Trophoblast cell (in vitro differentiated cells and primary cell): ENCODE results near the gene OGT.

Experiments used
- DNase-seq, 2 donors: peaks; one replicate each; pipeline ENCODE4 v3.0.0-alpha.2; 2016
- H2AFZ ChIP-seq: 2 replicates; pipeline ENCODE4 v1.6.1; 2013; ENCODE audit warnings: low read length, moderate library complexity, mild to moderate bottlenecking; ENCODE audit not compliant: insufficient read depth, poor library complexity
- H2AK5ac ChIP-seq: 2 replicates; pipeline ENCODE4 v1.6.1; 2013; ENCODE audit warnings: mild to moderate bottlenecking, low read length
- H2BK120ac ChIP-seq: 2 replicates; pipeline ENCODE4 v1.6.1; 2013; ENCODE audit warnings: low read length, mild to moderate bottlenecking, moderate library complexity; ENCODE audit not compliant: insufficient read depth, poor library complexity
- H2BK12ac ChIP-seq: 2 replicates; pipeline ENCODE4 v1.6.1; 2013; ENCODE audit warnings: mild to moderate bottlenecking, low read length, moderate library complexity
- H2BK5ac ChIP-seq: 2 replicates; pipeline ENCODE4 v1.6.1; 2013; ENCODE audit warnings: low read length, low read depth, moderate library complexity, mild to moderate bottlenecking; ENCODE audit not compliant: poor library complexity
- H3K14ac ChIP-seq: 2 replicates; pipeline ENCODE4 v1.6.1; 2013; ENCODE audit warnings: mild to moderate bottlenecking, low read length
- H3K18ac ChIP-seq: 2 replicates; pipeline ENCODE4 v1.6.1; 2013; ENCODE audit warnings: mild to moderate bottlenecking, low read length
- H3K23ac ChIP-seq: 2 replicates; pipeline ENCODE4 v1.6.1; 2013; ENCODE audit warnings: low read length
- H3K27ac ChIP-seq: 2 replicates; pipeline ENCODE4 v1.5.1; 2013; ENCODE audit warnings: low read depth, mild to moderate bottlenecking, inconsistent platforms, low read length, moderate library complexity
- H3K27me3 ChIP-seq: 2 replicates; pipeline ENCODE4 v1.6.1; 2013; ENCODE audit warnings: inconsistent platforms, mild to moderate bottlenecking, low read length, moderate library complexity; ENCODE audit not compliant: insufficient read depth
- H3K36me3 ChIP-seq, 2 experiments: 1 replicate in 1 of 2; 2 replicates in 1 of 2; pipeline ENCODE4 v1.6.1; 2013; ENCODE audit warnings: low read length in 2 of 2, mild to moderate bottlenecking in 2 of 2, moderate library complexity in 1 of 2; ENCODE audit not compliant: insufficient read depth in 2 of 2, control insufficient read depth in 1 of 2
- H3K4ac ChIP-seq: 2 replicates; pipeline ENCODE4 v1.6.1; 2013; ENCODE audit warnings: low read depth, mild to moderate bottlenecking, low read length, moderate library complexity
- H3K4me1 ChIP-seq, 2 experiments: 1 replicate in 1 of 2; 2 replicates in 1 of 2; pipeline ENCODE4 v1.6.1; 2013; ENCODE audit warnings: low read length in 2 of 2, mild to moderate bottlenecking in 2 of 2, moderate library complexity in 1 of 2; ENCODE audit not compliant: insufficient read depth in 2 of 2, control insufficient read depth in 1 of 2
- H3K4me2 ChIP-seq: 2 replicates; pipeline ENCODE4 v1.6.1; 2013; ENCODE audit warnings: inconsistent platforms, mild to moderate bottlenecking, low read length, moderate library complexity
- H3K4me3 ChIP-seq: 2 replicates; pipeline ENCODE4 v1.5.1; 2013; ENCODE audit warnings: mild to moderate bottlenecking, low read depth, low read length, inconsistent platforms
- H3K79me1 ChIP-seq: one replicate; pipeline ENCODE4 v1.6.1; 2013; ENCODE audit warnings: low read length
- H3K79me2 ChIP-seq: 2 replicates; pipeline ENCODE4 v1.6.1; 2013; ENCODE audit warnings: low read length, mild to moderate bottlenecking; ENCODE audit not compliant: control insufficient read depth, insufficient read depth, poor library complexity
- H3K9ac ChIP-seq: 2 replicates; pipeline ENCODE4 v1.6.1; 2013; ENCODE audit warnings: mild to moderate bottlenecking, low read length
- H3K9me3 ChIP-seq: 2 replicates; pipeline ENCODE4 v1.6.1; 2013; ENCODE audit warnings: low read depth, mild to moderate bottlenecking, control low read depth, inconsistent platforms, low read length; ENCODE audit not compliant: insufficient read depth
- H4K12ac ChIP-seq: 2 replicates; pipeline ENCODE4 v1.6.1; 2013; ENCODE audit warnings: low read depth, mild to moderate bottlenecking, low read length, moderate library complexity
- H4K8ac ChIP-seq: 2 replicates; pipeline ENCODE4 v1.6.1; 2013; ENCODE audit warnings: low read depth, mild to moderate bottlenecking, low read length, moderate library complexity
- H4K91ac ChIP-seq: one replicate; pipeline ENCODE4 v1.6.1; 2013; ENCODE audit warnings: low read depth, mild to moderate bottlenecking, low read length, moderate library complexity
- WGBS: extraction: QIAGEN DNeasy Blood & Tissue Kit; methylation state at CpG from one replicate; pipeline ENCODE4 v1.1.7; 2013; ENCODE audit warnings: missing lambda C conversion rate; ENCODE audit not compliant: insufficient read length, insufficient coverage; ENCODE audit errors: extremely low coverage; 5-methylcytosine and 5-hydroxymethylcytosine counted together

OGT gene

DNA sequence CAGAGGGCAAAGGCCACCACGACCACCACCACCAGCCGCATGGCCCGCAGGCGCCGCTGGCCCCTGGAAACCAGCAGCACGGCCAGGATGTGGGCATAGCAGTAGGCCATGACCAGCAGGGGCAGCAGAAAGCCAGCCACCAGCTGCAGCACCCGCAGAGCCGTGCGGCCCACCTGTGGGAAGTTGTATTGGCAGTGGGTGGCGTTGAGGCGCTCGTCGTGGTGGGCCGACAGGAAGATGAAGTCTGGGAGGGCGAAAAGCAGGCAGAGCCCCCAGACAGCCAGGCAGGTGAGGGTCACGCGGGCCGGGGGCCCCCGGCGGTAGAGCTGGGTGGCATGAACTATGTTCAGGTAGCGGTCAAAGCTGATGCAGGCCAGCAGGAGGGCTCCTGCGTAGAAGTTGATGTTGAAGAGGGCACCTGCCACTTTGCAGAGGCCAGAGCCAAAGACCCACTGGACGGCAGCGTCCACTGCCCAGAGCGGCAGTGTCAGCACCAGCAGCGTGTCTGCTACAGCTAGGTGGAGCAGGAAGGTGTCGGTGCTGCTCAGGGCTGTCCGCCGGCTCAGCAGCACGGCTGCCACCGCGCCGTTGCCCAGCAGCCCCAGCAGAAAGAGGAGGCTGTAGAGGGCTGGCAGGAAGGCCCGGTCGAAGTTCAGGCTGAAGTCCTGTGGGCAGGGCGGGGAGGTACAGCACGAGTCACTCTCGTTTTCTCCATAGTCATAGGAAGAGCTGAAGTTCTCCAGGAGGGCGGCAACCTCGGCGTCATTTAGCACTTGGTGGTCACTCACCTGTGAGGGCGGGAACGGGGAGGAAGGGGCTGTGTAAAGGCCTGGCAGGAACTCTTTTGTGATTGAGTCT is 84.0 kb downstream of the OGT start:
- H3K4me1 ChIP-seq = no peaks in the 10 kb centered on the region
- H3K9ac ChIP-seq = no peak overlapping the region
- H2AFZ ChIP-seq = no peak overlapping the region
- H3K4ac ChIP-seq = no peak overlapping the region
- DNase-seq = no peak
- H3K79me2 ChIP-seq = no peaks in the 10 kb centered on the region
- H3K4me3 ChIP-seq = no peak overlapping the region
- H2AK5ac ChIP-seq = no peak overlapping the region
- no peak overlapping the region for H2BK5ac ChIP-seq
- no peak overlapping the region for H2BK120ac ChIP-seq
- no peak overlapping the region for H2BK12ac ChIP-seq
- H3K23ac ChIP-seq = no peak overlapping the region
- no peak overlapping the region for H4K12ac ChIP-seq
- no peak overlapping the region for H3K18ac ChIP-seq
- no peak overlapping the region for H4K8ac ChIP-seq
- H3K36me3 ChIP-seq = peaks cover 1 to 6% of the 10 kb centered on the region in 2 experiments
- H3K9me3 ChIP-seq = no peaks in the 10 kb centered on the region
- H3K4me2 ChIP-seq = no peak overlapping the region
- no peak overlapping the region for H3K27ac ChIP-seq
- H4K91ac ChIP-seq = no peak overlapping the region
- H3K27me3 ChIP-seq = no peaks in the 10 kb centered on the region
- whole genome bisulfite sequencing = no CpG with 5 or more reads among the region's 43 CpGs
- no peaks in the 10 kb centered on the region for H3K79me1 ChIP-seq
- no peak overlapping the region for H3K14ac ChIP-seq

DNA sequence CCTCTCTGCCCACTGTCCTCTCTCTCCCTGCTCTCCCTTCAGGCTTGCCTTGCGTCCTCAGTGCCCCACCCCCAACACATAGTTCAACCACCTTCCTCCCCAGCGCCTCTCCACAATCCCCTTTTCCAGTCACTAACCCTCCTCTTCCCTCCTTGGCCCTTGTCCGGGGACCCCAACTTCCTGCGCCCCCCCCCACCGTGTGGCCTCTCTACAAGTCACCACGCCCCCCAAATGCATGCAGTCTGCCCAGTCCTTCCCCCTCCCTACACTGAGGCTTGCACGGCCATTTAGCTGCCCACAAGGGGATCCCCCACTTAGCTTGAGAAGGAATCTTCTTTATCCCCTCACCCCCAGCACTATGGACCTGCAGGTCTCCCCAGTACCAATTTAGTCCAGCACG is 84.8 kb downstream of the OGT start:
- Histone ChIP-seq H3K18ac (no peak overlapping the region), H2BK12ac (no peak overlapping the region), H3K23ac (no peak overlapping the region), H4K8ac (no peak overlapping the region), H3K9ac (no peak overlapping the region), H4K12ac (no peak overlapping the region), H3K4me1 (peaks cover 0 to 3% of the 10 kb centered on the region in 2 experiments), H3K9me3 (no peaks in the 10 kb centered on the region), H3K4ac (no peak overlapping the region), H2AFZ (no peak overlapping the region), H3K36me3 (peaks cover 0 to under 1% of the 10 kb centered on the region in 2 experiments), H2BK120ac (no peak overlapping the region), H3K79me1 (no peaks in the 10 kb centered on the region), H2BK5ac (no peak overlapping the region), H3K27me3 (no peaks in the 10 kb centered on the region), H4K91ac (no peak overlapping the region), H3K4me3 (no peak overlapping the region), H3K4me2 (no peak overlapping the region), H3K79me2 (no peaks in the 10 kb centered on the region), H3K27ac (no peak overlapping the region), H3K14ac (no peak overlapping the region), H2AK5ac (no peak overlapping the region)
- DNase-seq = no peak
- no CpG with 5 or more reads among the region's 8 CpGs for WGBS

DNA sequence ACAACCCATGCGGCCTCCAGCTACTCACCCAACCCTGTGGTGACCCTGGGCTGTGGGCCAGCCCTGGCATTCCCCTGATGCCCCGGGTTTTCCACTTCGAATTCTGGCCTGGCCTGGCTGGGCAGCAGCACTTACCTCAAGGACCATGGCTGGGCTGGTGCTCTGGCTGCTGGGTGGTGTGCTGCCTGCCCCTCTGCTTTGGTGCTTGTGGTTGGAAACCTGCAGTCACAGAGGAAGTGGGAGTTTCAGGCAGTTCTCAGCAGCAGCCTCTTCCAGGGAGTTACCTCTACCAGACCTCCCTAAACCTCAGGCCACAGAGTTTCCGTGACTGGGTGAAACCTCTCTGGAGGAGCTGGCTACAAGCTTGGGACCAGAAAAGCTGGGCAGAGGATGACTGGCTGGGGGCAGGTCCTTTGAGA is 85.4 kb downstream of the OGT start, which contains the start of gene CXCR3:
CXCR3 (minus strand) TSS at position 209 of the 419 bp plus-strand sequence; CDS start at position 147, 62 bp downstream.
- H3K4me2 ChIP-seq = no peak within 1 kb of the TSS
- no CpG with 5 or more reads among the region's 4 CpGs for WGBS
- no peaks in the 10 kb centered on the region for H3K36me3 ChIP-seq
- DNase-seq = no peak
- no peak within 1 kb of the TSS for H2AFZ ChIP-seq
- no peaks in the 10 kb centered on the region for H3K9me3 ChIP-seq
- H4K91ac ChIP-seq = no peak within 1 kb of the TSS
- peaks cover 0 to 6% of the 10 kb centered on the region in 2 experiments for H3K4me1 ChIP-seq
- H3K27ac ChIP-seq = no peak within 1 kb of the TSS
- H3K9ac ChIP-seq = no peak within 1 kb of the TSS
- H3K23ac ChIP-seq = no peak within 1 kb of the TSS
- H3K4ac ChIP-seq = no peak within 1 kb of the TSS
- H3K4me3 ChIP-seq = no peak within 1 kb of the TSS
- H2BK5ac ChIP-seq = no peak within 1 kb of the TSS
- no peak within 1 kb of the TSS for H2BK12ac ChIP-seq
- no peak within 1 kb of the TSS for H3K14ac ChIP-seq
- H3K18ac ChIP-seq = no peak within 1 kb of the TSS
- H3K79me1 ChIP-seq = no peaks in the 10 kb centered on the region
- no peak within 1 kb of the TSS for H2BK120ac ChIP-seq
- no peak within 1 kb of the TSS for H2AK5ac ChIP-seq
- no peak within 1 kb of the TSS for H4K12ac ChIP-seq
- H4K8ac ChIP-seq = no peak within 1 kb of the TSS
- no peaks in the 10 kb centered on the region for H3K27me3 ChIP-seq
- H3K79me2 ChIP-seq = no peaks in the 10 kb centered on the region

DNA sequence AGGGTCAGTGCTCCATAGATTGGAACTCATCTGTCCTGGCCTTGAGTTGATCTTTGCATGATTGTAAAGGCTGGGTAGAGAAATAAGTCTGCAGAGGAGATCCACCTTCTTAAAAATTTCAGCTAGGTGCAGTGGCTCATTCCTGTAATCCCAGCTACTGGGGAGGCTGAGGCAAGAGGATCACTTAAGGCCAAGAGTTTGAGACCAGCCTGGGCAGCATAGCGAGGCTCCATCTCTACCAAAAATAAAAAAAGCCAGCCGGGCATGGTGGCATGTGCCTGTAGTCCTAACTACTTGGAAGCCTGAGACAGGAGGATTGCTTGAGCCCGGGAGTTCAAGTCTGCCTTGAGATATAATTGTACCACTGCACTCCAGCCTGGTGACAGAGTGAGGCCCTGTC is 85.9 kb downstream of the OGT start:
- no peaks in the 10 kb centered on the region for H3K36me3 ChIP-seq
- H3K27ac ChIP-seq = no peak overlapping the region
- H3K4me2 ChIP-seq = no peak overlapping the region
- H2BK12ac ChIP-seq = no peak overlapping the region
- no peak overlapping the region for H4K8ac ChIP-seq
- H3K14ac ChIP-seq = no peak overlapping the region
- peaks cover 0 to 7% of the 10 kb centered on the region in 2 experiments for H3K4me1 ChIP-seq
- no peak overlapping the region for H3K4ac ChIP-seq
- no peak overlapping the region for H4K12ac ChIP-seq
- no peak overlapping the region for H4K91ac ChIP-seq
- no peak overlapping the region for H3K23ac ChIP-seq
- no peak for DNase-seq
- H2BK120ac ChIP-seq = no peak overlapping the region
- no peaks in the 10 kb centered on the region for H3K9me3 ChIP-seq
- H3K9ac ChIP-seq = no peak overlapping the region
- WGBS = no CpG with 5 or more reads among the region's 3 CpGs
- no peak overlapping the region for H3K4me3 ChIP-seq
- H3K27me3 ChIP-seq = no peaks in the 10 kb centered on the region
- no peaks in the 10 kb centered on the region for H3K79me2 ChIP-seq
- H2BK5ac ChIP-seq = no peak overlapping the region
- H3K18ac ChIP-seq = no peak overlapping the region
- H3K79me1 ChIP-seq = no peaks in the 10 kb centered on the region
- no peak overlapping the region for H2AK5ac ChIP-seq
- H2AFZ ChIP-seq = no peak overlapping the region
